Osteoblast (primary cell): ENCODE measurements around the gene POLR3K. TPM values are rescaled to one million over a fixed set of nuclear protein-coding genes. Genes with fewer than 3 reads are reported as not detected.

Source experiments
- DNase-seq: peaks from one replicate; pipeline ENCODE4 v3.0.0; 2011; ENCODE audit warnings: low spot score, mixed read lengths; ENCODE audit not compliant: insufficient read length; ENCODE audit errors: missing footprints
- H2AFZ ChIP-seq: 2 replicates; pipeline ENCODE4 v1.6.0; 2011; ENCODE audit warnings: mild to moderate bottlenecking, low read length
- H3K27ac ChIP-seq: 2 replicates; pipeline ENCODE4 v1.5.1; 2011; ENCODE audit warnings: mild to moderate bottlenecking, low read depth, low read length, moderate library complexity
- H3K27me3 ChIP-seq: 2 replicates; pipeline ENCODE4 v1.6.0; 2012; ENCODE audit warnings: mild to moderate bottlenecking, control low read depth, inconsistent platforms, low read length, moderate library complexity; ENCODE audit not compliant: insufficient read depth
- H3K36me3 ChIP-seq: 2 replicates; pipeline ENCODE4 v1.5.1; 2011; ENCODE audit warnings: mild to moderate bottlenecking, low read length, control low read depth, moderate library complexity; ENCODE audit not compliant: insufficient read depth
- H3K4me1 ChIP-seq: 2 replicates; pipeline ENCODE4 v1.5.1; 2011; ENCODE audit warnings: mild to moderate bottlenecking, low read length, control low read depth, moderate library complexity; ENCODE audit not compliant: insufficient read depth
- H3K4me2 ChIP-seq: 2 replicates; pipeline ENCODE4 v1.6.0; 2011; ENCODE audit warnings: mild to moderate bottlenecking, low read length; ENCODE audit not compliant: insufficient read depth
- H3K4me3 ChIP-seq: fragments of 200-600 bp; sonication (generic); 3 replicates; pipeline ENCODE4 v1.5.1; 2012; ENCODE audit warnings: mild to moderate bottlenecking, low read length, inconsistent platforms; ENCODE audit not compliant: insufficient read depth
- H3K79me2 ChIP-seq: 2 replicates; pipeline ENCODE4 v1.6.0; 2012; ENCODE audit warnings: mild to moderate bottlenecking, low read length, control low read depth, inconsistent platforms; ENCODE audit not compliant: insufficient read depth
- H3K9me3 ChIP-seq: 2 replicates; pipeline ENCODE4 v1.5.1; 2011; ENCODE audit warnings: low read depth, low read length, control low read depth
- H4K20me1 ChIP-seq: 2 replicates; pipeline ENCODE4 v1.6.0; 2012; ENCODE audit warnings: mild to moderate bottlenecking, low read length, control low read depth; ENCODE audit not compliant: insufficient read depth
- total RNA-seq: library from RNA; depleted of rRNA; stranded (reverse); fragments of >200 nt; gene quantifications from 2 replicates; pipeline ENCODE4 v1.2.3, GENCODE V29; 2012
- TF ChIP-seq, protein P1 (sequence below): IDR thresholded peaks from 2 replicates; pipeline ENCODE4 v1.5.1; 2011; ENCODE audit warnings: mild to moderate bottlenecking, low read depth, low read length, moderate library complexity; ENCODE audit errors: extremely low read depth

Gene POLR3K
- total RNA-seq, 1 donor, result 1.4 TPM

DNA sequence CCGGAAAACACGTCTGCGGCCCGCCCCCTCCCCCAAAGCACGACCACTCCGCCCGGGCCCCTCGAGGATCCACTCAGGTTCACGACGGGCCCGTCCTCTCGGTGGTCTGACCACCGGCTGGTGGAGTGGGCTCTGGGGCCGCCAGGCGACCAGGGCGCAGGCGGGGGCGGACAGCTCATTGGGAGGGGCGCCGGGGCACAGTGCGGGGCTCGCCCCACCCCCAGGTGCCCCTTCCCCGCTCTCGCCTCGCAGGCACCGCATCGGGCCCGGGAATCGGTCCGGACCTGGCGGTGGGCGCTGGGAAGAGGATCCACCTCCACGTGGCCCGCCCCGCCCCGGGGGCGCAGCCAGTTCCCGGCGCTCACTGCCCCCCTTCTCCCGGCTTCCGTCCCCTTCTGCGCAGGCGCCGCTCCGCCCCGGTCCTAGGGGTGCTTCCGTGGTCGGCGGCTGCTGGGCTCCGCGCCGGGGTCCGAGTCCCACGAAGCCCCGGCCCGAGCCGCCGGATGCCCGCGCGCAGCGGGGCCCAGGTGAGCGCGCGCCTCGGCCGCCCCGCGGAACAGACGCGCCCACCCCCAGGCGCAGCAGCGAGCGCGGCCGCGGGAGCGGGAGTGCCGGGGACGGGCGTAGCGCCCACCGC, 24.5 kb upstream of the POLR3K start, which contains the start of gene MPG:
Gene MPG, plus strand, starts transcription at position 419 of the 637 bp plus-strand sequence. Its CDS starts 85 bp downstream, at position 504.
- TF ChIP-seq, protein P1, sequence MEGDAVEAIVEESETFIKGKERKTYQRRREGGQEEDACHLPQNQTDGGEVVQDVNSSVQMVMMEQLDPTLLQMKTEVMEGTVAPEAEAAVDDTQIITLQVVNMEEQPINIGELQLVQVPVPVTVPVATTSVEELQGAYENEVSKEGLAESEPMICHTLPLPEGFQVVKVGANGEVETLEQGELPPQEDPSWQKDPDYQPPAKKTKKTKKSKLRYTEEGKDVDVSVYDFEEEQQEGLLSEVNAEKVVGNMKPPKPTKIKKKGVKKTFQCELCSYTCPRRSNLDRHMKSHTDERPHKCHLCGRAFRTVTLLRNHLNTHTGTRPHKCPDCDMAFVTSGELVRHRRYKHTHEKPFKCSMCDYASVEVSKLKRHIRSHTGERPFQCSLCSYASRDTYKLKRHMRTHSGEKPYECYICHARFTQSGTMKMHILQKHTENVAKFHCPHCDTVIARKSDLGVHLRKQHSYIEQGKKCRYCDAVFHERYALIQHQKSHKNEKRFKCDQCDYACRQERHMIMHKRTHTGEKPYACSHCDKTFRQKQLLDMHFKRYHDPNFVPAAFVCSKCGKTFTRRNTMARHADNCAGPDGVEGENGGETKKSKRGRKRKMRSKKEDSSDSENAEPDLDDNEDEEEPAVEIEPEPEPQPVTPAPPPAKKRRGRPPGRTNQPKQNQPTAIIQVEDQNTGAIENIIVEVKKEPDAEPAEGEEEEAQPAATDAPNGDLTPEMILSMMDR, result no peak
- Histone ChIP-seq H3K36me3 (peaks cover 21% of the 10 kb centered on the region), H4K20me1 (peaks cover 13% of the 10 kb centered on the region), H3K4me3 (peak within 1 kb of the TSS; percentile 71), H2AFZ (no peak within 1 kb of the TSS), H3K9me3 (no peaks in the 10 kb centered on the region), H3K27ac (peak within 1 kb of the TSS; percentile 91), H3K4me1 (peaks cover 32% of the 10 kb centered on the region), H3K4me2 (peak within 1 kb of the TSS; percentile 88), H3K79me2 (peaks cover 43% of the 10 kb centered on the region), H3K27me3 (no peaks in the 10 kb centered on the region)
- peak; percentile 100 for DNase-seq

DNA sequence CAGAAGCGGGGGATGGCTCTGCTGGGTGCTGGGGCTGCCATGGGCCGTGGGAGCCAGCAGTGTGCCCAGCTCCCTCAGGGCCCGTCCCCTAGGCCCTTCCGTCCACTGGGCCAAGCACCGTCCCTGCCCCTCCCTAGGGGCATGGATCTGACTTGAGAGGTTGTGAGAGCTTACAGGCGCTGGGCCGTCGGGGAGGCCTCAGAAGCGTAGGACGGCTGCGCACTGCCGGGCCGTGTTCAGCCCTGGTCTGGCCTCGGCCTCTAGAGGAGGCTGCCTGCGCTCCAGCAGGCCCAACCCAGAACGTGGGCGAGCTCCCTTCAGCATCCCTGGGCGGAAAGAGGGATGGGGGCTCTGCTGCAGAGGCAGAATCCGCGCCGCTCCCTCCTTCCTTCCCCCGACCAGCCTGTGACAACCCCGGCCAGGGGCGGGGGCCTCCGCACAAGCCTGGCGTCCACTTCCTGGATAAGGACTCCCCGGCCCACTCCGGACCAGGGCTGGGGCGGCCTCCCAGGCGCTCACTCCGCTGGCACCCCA, 23.9 kb upstream of the POLR3K start:
- peak; percentile 98 for DNase-seq
- Histone ChIP-seq H2AFZ (no peak overlapping the region), H3K4me3 (peak overlapping the region; percentile 71), H3K27me3 (no peaks in the 10 kb centered on the region), H3K4me1 (peaks cover 34% of the 10 kb centered on the region), H3K4me2 (peak overlapping the region; percentile 88), H3K36me3 (peaks cover 17% of the 10 kb centered on the region), H3K9me3 (no peaks in the 10 kb centered on the region), H3K79me2 (peaks cover 38% of the 10 kb centered on the region), H3K27ac (peak overlapping the region; percentile 91), H4K20me1 (peaks cover 13% of the 10 kb centered on the region)
- TF ChIP-seq, protein P1, result no peak

DNA sequence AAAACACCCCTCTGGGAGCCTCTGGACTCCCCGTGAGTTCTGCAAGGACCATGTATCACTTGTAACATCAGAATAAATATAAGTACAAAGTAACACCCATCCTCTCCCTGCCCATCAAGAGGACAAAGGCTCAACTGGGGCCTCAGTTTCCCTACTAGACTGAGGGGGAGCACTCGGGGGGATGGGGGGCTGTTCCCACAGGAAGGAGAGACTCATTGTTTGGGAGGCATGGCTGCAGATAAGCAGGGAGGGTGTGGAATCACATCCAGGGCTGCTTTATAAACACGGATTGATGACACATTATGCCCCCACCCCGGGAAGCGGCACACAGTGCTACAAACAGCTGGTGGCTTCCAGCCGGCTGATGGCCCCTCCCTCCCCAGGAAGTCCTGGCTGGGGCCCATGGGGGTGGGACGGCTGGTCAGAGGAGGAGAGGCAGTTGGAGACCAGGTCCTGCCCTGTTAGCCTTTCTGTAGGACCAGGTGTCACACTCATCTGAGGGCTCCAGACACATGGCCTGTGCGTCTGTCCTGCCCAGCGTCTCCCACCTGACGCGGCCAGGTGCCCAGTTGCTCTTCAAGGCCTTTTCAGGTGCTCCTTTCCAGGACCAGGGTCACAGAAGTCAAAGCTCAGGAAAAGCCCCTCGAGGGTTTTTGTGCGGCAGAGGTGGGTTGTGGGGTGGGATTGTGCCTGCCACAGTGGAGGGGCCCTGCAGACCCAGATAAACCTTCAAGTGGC, 23.3 kb upstream of the POLR3K start:
- Histone ChIP-seq H3K27ac (peak overlapping the region; percentile 91), H3K4me1 (peaks cover 34% of the 10 kb centered on the region), H3K36me3 (peaks cover 17% of the 10 kb centered on the region), H4K20me1 (peaks cover 13% of the 10 kb centered on the region), H3K79me2 (peaks cover 37% of the 10 kb centered on the region), H3K9me3 (no peaks in the 10 kb centered on the region), H3K27me3 (no peaks in the 10 kb centered on the region), H3K4me3 (peak overlapping the region; percentile 71), H3K4me2 (peak overlapping the region; percentile 88), H2AFZ (no peak overlapping the region)
- TF ChIP-seq, protein P1, result no peak
- peak; percentile 99 for DNase-seq
